Measurements from ENCODE around the gene FBXO44.

FBXO44 gene

DNA sequence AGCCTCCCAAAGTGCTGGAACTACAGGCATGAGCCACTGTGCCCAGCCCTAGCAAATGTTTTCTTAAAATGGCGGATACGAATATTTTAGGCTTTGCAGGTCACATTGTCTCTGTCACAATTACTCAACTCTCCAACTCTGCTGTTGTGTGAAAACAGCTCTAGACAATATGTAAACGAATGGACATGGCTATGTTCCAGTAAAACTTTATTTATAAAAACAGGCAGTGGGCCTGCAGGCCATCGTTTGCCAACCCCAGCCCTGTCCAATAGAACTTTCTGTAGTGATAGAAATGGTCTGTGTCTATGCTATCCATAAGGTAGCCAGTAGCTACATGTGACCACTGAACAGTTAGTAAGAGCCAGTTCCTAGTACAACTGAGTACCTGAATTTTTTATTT is 5.1 kb downstream of the FBXO44 start:
- DNase-seq (ENCODE audit: low read depth in 2 of 2): no peak

DNA sequence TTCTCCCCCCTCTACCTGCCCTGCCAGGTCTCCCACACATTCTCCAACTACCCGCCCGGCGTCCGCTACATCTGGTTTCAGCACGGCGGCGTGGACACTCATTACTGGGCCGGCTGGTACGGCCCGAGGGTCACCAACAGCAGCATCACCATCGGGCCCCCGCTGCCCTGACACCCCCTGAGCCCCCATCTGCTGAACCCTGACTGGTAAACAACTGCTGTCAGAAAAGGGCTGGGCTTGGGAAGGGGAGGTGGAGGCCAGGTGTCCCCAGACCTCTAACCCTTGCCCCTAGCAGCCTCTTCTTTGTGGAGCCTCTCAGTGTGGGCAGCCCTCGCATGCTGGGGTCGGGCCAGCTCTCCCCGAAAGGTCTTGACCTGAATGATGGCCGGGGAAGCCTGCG is 6.4 kb downstream of the FBXO44 start:
- DNase-seq (ENCODE audit: low read depth in 2 of 2): no peak

- peak; percentile 36 to 56 for DNase-seq (ENCODE audit: low read depth in 2 of 2)
Measured at GRCh38 chr1:11664336-11665065, 9.8 kb downstream of the FBXO44 start.

GRCh38 chr1:11668516-11668915 is 13.8 kb downstream of the FBXO44 start:
- no peak for DNase-seq (ENCODE audit: low read depth in 2 of 2)

DNA sequence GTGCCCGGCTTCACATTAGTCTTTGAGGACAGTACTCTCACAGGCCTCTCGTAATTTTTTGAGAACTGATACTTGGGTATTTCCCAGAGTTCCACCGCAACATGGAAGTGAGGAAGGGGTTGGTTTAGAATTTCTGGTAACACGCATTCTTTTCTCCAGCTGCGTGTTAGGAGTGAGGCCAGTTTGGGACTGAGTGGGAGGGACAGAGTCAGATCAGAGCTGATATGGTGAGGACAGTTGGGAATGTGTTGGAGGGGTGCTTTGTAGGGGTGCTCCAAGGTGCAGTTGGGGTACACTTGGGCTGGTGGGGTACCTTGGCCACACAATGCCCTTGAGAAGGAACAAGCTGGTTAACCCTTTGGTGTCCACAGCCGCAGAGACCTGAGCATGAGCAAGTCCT is 16.1 kb downstream of the FBXO44 start:
- no peak for DNase-seq (ENCODE audit: low read depth in 2 of 2)

DNA sequence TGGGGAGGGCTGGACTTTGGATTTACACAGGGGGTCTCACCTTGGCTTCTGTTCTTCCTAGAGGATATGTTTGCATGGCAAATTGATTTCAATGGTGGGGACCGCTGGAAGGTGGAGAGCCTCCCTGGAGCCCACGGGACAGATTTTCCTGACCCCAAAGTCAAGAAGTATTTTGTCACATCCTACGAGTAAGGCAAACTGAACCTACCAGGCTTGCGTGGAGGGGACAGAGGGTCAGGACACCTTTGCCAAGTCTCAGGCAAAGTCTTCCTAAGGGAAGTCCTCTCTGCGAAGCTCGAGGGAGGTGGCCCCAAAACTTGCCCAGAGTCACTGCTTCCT is 16.5 kb downstream of the FBXO44 start:
- DNase-seq (ENCODE audit: low read depth in 2 of 2): no peak

DNA sequence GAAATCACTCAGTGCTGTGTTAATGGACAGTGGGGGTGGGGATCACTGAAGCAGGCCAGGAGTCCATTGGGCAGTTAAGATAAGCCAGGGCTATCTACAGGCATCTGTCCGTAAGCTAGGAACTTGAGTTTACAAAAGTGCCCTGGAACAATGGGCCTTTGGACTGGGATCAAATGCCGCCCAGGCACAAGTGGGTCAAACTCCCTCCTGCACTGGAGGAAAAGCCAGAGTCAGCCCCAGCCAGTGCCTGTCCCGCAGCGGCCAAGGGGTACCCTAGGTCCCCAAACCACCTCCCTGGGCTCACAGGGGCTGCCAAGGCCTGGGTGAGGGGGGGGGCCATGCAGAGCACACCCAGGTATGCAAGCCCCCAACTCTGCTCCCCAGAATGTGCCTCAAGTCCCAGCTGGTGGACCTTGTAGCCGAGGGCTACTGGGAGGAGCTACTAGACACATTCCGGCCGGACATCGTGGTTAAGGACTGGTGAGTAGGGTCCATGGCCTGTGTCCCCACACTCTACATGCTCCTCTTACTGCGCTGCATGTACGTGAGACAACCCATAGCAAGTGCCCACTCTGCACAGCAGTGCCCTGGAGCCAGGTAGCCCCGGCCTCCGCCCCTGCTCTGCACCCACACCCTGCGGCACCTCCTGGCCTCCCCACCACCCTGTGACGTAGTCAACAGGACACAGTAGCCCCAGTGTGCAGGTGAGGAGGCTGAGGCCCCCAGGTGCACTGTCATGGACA is 17.0 kb downstream of the FBXO44 start:
- no peak for DNase-seq (ENCODE audit: low read depth in 2 of 2)

- no peak for DNase-seq (ENCODE audit: low read depth in 2 of 2)
Measured at GRCh38 chr1:11673089-11673769, 18.6 kb downstream of the FBXO44 start.

- no peak for DNase-seq (ENCODE audit: low read depth in 2 of 2)
Measured at GRCh38 chr1:11674488-11674887, 19.8 kb downstream of the FBXO44 start.

GRCh38 chr1:11675325-11675724 is 20.6 kb downstream of the FBXO44 start:
- no peak for DNase-seq (ENCODE audit: low read depth in 2 of 2)

DNA sequence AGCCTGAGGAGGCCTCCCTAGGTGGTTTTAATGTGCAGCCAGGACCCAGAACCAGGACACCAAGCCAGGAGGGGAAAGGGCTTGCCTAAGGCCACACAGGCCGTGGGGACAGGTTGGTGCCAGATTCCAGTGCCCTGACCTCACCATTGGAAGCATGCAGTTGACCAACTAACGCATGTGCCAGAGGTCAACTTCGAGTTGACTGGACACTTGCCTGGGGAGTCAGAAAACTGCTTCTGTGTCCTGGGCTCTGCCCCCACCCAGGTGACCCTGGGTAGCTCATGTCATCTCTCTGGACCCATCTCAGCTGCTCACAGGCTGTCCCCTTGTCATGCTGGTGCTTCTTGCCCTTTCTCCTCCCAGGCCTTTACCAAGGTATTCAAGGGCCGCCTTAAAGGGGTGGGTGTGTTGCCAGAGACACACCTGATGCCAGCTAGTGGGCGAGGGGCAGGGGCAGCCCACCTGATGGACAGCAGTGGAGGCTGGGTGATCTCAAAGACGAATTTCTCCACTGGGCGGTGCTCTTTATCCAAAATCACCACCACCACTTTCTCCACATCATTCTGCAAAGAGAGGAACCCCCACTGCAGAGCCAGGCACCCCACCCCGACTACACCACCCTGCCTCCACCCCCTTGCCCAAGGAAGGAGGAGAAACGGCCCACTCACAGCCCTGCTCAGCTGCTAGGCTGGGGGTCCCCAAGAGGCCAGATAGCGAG is 21.9 kb downstream of the FBXO44 start:
- no peak for DNase-seq (ENCODE audit: low read depth in 2 of 2)

- DNase-seq (ENCODE audit: low read depth in 2 of 2): no peak
Measured at GRCh38 chr1:11678442-11678841, 23.8 kb downstream of the FBXO44 start.

DNA sequence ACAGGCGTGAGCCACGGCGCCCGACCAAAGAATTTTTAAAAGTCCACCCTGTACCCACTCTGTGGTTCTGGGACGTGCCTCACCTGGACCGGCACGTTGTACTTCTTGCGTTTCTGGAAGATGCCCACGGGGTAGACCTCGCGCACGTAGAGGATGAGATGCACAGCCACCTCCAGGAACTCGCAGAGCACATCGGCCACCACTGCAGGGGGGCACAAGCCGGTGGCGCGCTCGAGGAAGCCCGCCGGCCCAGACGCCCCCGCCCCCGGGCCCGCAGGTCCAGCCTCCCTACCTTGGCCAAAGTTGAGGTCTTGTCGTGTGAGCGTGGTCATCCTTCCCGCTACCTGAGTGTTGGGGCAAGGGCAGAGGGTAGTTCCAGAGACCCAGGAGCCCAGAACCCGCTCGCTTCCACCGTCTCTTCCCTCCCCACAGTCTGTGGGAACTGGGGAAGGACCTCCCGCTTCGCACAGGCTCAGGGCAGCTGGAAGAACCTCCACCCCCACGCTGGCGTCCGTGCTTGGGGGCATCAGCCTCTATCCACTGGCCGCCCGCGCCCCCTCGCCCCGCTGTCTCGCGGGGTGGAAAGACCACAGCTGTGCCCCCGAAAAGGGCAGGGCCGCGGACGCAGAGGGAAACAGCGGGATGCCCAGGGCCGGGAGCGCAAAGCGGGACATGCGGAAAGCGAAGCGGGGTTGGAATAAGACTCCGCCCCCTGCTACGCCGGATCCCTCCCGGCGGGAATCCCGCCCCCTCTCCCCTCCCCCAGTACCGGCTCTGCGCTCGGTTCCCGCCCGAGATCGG is 25.8 kb downstream of the FBXO44 start:
- no peak for DNase-seq (ENCODE audit: low read depth in 2 of 2)

DNA sequence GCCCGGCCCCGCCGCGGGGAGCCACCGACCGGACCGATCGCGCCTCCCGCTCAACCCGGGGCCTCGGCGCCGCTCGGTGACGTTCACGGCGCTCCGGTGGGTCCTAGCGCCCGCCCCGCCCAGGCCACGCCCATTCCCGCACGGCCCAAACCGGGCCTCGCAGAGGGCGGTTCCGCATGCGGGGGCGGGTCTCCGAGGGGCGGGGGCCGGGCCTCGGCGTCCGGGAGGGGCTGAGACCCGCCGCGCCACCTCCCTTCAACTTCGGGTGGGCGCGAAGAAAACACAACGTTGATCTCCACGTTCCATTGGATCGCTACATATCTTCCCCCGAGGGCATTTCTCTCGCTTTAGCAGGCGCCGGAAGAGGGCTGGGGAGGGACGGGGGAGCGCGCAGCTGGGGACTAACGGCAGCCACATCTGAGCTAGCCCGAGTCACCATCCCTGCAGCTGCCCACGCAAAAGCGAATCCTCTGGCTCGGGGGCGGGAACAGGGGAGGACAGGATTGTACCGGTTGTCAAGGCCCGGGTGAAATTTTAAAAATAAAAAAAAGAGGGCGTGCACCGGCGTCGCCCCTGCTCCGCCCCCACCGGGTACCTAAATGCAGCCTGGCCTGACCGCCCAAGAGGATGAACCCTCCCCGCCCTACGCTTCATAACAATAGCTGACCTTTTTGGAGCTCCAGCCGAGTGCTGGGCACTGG is 26.5 kb downstream of the FBXO44 start, which contains the start of gene MAD2L2:
TSS of gene MAD2L2 (minus strand) at position 78 of the 701 bp plus-strand sequence. CDS start 547 bp downstream, outside the sequence.
- peak; percentile 78 to 82 for DNase-seq (ENCODE audit: low read depth in 2 of 2)

DNA sequence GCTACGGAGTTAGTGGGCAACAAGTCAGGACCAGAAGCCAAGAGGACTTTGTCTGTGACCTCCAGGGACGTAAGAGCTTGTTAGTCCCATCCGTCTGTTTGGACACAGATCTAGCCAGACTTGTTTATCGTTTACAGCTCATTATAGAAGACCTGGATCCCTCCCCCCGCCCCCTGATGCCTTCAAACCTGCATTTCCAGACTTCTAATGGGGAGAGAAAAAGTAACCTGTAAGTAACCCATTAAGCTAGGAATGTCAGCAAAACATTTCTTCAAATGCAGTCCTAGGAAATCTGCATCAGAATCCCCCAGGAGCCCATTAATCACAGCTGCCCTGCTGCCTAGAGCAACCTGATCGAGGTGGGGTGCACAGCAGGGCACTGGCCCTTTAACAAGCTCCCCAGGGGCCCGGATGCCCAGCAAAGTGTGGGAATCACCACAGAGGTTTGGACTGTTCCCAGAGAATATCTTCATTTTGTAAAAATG is 27.7 kb downstream of the FBXO44 start:
- DNase-seq (ENCODE audit: low read depth in 2 of 2): no peak

GRCh38 chr1:11682799-11683198 is 28.1 kb downstream of the FBXO44 start:
- DNase-seq (ENCODE audit: low read depth in 2 of 2): no peak

GRCh38 chr1:11684070-11684469 is 29.4 kb downstream of the FBXO44 start:
- DNase-seq (ENCODE audit: low read depth in 2 of 2): no peak

- DNase-seq (ENCODE audit: low read depth in 2 of 2): no peak
Measured at GRCh38 chr1:11685210-11685752, 30.6 kb downstream of the FBXO44 start.

- DNase-seq (ENCODE audit: low read depth in 2 of 2): no peak
Measured at GRCh38 chr1:11688506-11688905, 33.8 kb downstream of the FBXO44 start.

All from activated CD8-positive, alpha-beta memory T cell treated with anti-CD3 and anti-CD28 coated beads for 4 hours (primary cell).